DND-41 (cell line): ENCODE measurements around the gene LRIT2.

Experiments
- ATAC-seq: fragments of 200-7000 bp; cut with Tn5 transposase; 3 replicates; pipeline ENCODE4 v1.9.1; 2021; ENCODE audit warnings: low read depth; ENCODE audit not compliant: insufficient read depth
- DNase-seq: peaks from one replicate; pipeline ENCODE4 v3.0.0-alpha.2; 2020
- H2AFZ ChIP-seq: 2 replicates; pipeline ENCODE4 v1.6.0; 2012; ENCODE audit warnings: low read depth, low read length
- H3K27ac ChIP-seq: 2 replicates; pipeline ENCODE4 v1.5.1; 2012; ENCODE audit warnings: low read length, inconsistent platforms
- H3K27me3 ChIP-seq: fragments of 200-600 bp; sonication (generic); 2 replicates; pipeline ENCODE4 v1.6.0; 2012; ENCODE audit warnings: low read length, mild to moderate bottlenecking, inconsistent platforms; ENCODE audit not compliant: insufficient read depth, poor library complexity
- H3K36me3 ChIP-seq: 2 replicates; pipeline ENCODE4 v1.5.1; 2012; ENCODE audit warnings: low read length, inconsistent platforms; ENCODE audit not compliant: insufficient read depth
- H3K4me1 ChIP-seq: 2 replicates; pipeline ENCODE4 v1.5.1; 2012; ENCODE audit warnings: mild to moderate bottlenecking, low read length; ENCODE audit not compliant: insufficient read depth
- H3K4me2 ChIP-seq: 2 replicates; pipeline ENCODE4 v1.6.0; 2012; ENCODE audit warnings: mild to moderate bottlenecking, moderate library complexity, low read length, inconsistent platforms; ENCODE audit not compliant: insufficient read depth
- H3K4me3 ChIP-seq, 2 experiments: fragments of 200-600 bp in 1 of 2; shearing (Covaris generic) in 1 of 2; 2 replicates each; pipeline ENCODE4 v1.5.1; 2012 to 2016; ENCODE audit warnings: inconsistent platforms in 2 of 2, low read length in 2 of 2, mild to moderate bottlenecking in 2 of 2, low read depth in 1 of 2, moderate library complexity in 1 of 2
- H3K79me2 ChIP-seq: 2 replicates; pipeline ENCODE4 v1.6.0; 2012; ENCODE audit warnings: low read length, inconsistent platforms; ENCODE audit not compliant: insufficient read depth
- H3K9ac ChIP-seq: 2 replicates; pipeline ENCODE4 v1.6.0; 2012; ENCODE audit warnings: low read depth, mild to moderate bottlenecking, inconsistent platforms, low read length, moderate library complexity
- H3K9me3 ChIP-seq: 2 replicates; pipeline ENCODE4 v1.5.1; 2012; ENCODE audit warnings: low read length, moderate library complexity, mild to moderate bottlenecking, inconsistent platforms; ENCODE audit not compliant: insufficient read depth, severe bottlenecking
- H4K20me1 ChIP-seq: 2 replicates; pipeline ENCODE4 v1.6.0; 2012; ENCODE audit warnings: low read length; ENCODE audit not compliant: insufficient read depth
- EZH2 ChIP-seq: IDR thresholded peaks from 3 replicates; pipeline ENCODE4 v1.6.1; 2012; ENCODE audit warnings: borderline replicate concordance, low read depth, mild to moderate bottlenecking, moderate library complexity, low read length, inconsistent platforms; ENCODE audit not compliant: severe bottlenecking
- TF ChIP-seq, protein P1 (sequence below): IDR thresholded peaks from 2 replicates; pipeline ENCODE4 v1.5.1; 2012; ENCODE audit warnings: borderline replicate concordance, low read length, moderate library complexity, mild to moderate bottlenecking; ENCODE audit not compliant: poor library complexity, severe bottlenecking; ENCODE audit errors: extremely low read depth

LRIT2 gene

DNA sequence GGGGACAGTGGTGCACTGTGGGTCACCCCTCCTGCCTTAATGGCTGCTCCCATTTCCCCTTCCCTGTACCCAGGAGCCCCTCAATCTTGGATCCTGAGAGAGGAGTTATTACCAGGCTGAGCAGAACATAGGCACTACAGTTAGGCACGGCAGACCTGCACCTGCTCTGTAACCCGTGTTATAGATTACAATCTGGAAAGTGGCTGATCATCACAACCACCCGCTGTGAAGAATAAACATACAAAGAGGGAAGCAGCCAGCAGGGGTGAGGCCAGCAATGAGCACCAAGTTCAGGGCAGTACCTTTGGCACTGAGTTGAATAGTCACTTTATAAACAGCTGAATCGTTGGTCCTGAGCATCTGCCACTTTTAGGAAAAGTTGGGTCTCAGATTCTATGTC lies 29.3 kb downstream of the LRIT2 start:
- Histone ChIP-seq H3K79me2 (no peaks in the 10 kb centered on the region), H3K9me3 (no peaks in the 10 kb centered on the region), H3K4me1 (peaks cover 4% of the 10 kb centered on the region; the same call in 1 of the 2 replicates), H3K4me2 (no peak overlapping the region), H3K27ac (no peak overlapping the region), H3K36me3 (no peaks in the 10 kb centered on the region), H3K9ac (no peak overlapping the region), H4K20me1 (no peaks in the 10 kb centered on the region; the same call in 1 of the 2 replicates), H3K27me3 (peaks cover 8% of the 10 kb centered on the region), H3K4me3 (no peak overlapping the region), H2AFZ (no peak overlapping the region)
- ATAC-seq (peak; percentile 55), DNase-seq (peak; percentile 15)
- no peak for TF ChIP-seq EZH2
- TF ChIP-seq, protein P1, sequence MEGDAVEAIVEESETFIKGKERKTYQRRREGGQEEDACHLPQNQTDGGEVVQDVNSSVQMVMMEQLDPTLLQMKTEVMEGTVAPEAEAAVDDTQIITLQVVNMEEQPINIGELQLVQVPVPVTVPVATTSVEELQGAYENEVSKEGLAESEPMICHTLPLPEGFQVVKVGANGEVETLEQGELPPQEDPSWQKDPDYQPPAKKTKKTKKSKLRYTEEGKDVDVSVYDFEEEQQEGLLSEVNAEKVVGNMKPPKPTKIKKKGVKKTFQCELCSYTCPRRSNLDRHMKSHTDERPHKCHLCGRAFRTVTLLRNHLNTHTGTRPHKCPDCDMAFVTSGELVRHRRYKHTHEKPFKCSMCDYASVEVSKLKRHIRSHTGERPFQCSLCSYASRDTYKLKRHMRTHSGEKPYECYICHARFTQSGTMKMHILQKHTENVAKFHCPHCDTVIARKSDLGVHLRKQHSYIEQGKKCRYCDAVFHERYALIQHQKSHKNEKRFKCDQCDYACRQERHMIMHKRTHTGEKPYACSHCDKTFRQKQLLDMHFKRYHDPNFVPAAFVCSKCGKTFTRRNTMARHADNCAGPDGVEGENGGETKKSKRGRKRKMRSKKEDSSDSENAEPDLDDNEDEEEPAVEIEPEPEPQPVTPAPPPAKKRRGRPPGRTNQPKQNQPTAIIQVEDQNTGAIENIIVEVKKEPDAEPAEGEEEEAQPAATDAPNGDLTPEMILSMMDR, result no peak

GRCh38 chr10:84195044-84195830 lies 30.1 kb downstream of the LRIT2 start:
- DNase-seq (no peak), ATAC-seq (no peak)
- no peak overlapping the region for H3K9ac ChIP-seq
- no peak overlapping the region for H3K27ac ChIP-seq
- no peak overlapping the region for H2AFZ ChIP-seq
- H3K4me2 ChIP-seq, result no peak overlapping the region
- peaks cover 4% of the 10 kb centered on the region; the same call in 1 of the 2 replicates for H3K4me1 ChIP-seq
- H3K9me3 ChIP-seq, result no peaks in the 10 kb centered on the region
- no peak overlapping the region for H3K4me3 ChIP-seq
- no peaks in the 10 kb centered on the region for H3K79me2 ChIP-seq
- no peaks in the 10 kb centered on the region for H3K36me3 ChIP-seq
- no peak for TF ChIP-seq EZH2
- TF ChIP-seq, protein P1, result no peak
- H4K20me1 ChIP-seq, result no peaks in the 10 kb centered on the region; the same call in 1 of the 2 replicates
- peaks cover 8% of the 10 kb centered on the region for H3K27me3 ChIP-seq

DNA sequence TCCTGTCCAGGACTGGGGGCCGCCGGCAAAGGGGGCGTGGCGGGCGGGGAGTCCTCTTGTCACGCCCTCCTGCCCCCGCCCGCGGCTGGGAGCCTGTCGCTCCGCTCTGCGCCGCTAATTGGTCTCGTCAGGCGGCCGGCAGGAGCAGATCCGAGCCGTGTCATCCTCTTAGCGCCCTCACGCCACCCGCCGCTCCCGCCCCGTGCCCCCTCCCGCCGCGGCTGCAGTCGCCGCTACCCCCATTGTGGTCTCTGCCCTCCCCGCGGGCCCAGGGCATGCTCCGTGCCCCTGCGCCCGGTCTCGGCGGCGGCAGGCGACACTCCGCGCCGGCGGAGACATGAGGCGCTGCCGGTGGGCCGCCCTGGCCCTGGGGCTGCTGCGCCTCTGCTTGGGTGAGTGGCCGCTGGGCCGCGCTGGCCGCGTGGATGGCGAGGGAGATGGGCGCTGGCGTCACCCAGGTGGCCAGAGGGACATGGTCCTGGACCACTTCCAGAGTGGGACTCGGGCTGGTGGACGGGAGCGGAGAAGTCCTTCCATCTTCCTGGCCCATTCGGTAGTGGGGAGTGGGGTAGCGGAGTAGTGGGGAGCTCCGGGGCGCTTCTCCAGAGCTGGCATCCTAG lies 30.8 kb downstream of the LRIT2 start, which contains the start of gene CDHR1:
Gene CDHR1, plus strand, starts transcription at position 114 of the 620 bp plus-strand sequence. Its CDS starts 224 bp downstream, at position 338.
- Histone ChIP-seq H3K4me2 (no peak within 1 kb of the TSS), H3K4me1 (peaks cover 4% of the 10 kb centered on the region; the same call in 1 of the 2 replicates), H3K79me2 (no peaks in the 10 kb centered on the region), H4K20me1 (no peaks in the 10 kb centered on the region; the same call in 1 of the 2 replicates), H3K27ac (no peak within 1 kb of the TSS), H2AFZ (no peak within 1 kb of the TSS), H3K9ac (no peak within 1 kb of the TSS), H3K4me3 (no peak within 1 kb of the TSS), H3K27me3 (peaks cover 8% of the 10 kb centered on the region), H3K9me3 (no peaks in the 10 kb centered on the region), H3K36me3 (no peaks in the 10 kb centered on the region)
- no peak for ATAC-seq
- TF ChIP-seq EZH2, result no peak
- TF ChIP-seq, protein P1, result no peak
- no peak for DNase-seq
